Hematopoietic multipotent progenitor cell treated with erythropoietin and hydrocortisone succinate and interleukin-3 and kit ligand, for 6 days (in vitro differentiated cells): ENCODE data around the gene IL6ST.

ENCODE experiments used
- DNase-seq: peaks from one replicate; pipeline ENCODE4 v3.0.0-alpha.2; 2015

IL6ST gene

GRCh38 chr5:55918087-55919035 is 76.4 kb downstream of the IL6ST start:
- DNase-seq, result no peak

GRCh38 chr5:55917402-55918086 is 77.2 kb downstream of the IL6ST start:
- DNase-seq, result no peak

- DNase-seq, result no peak
Observed at GRCh38 chr5:55916986-55917385, 77.8 kb downstream of the IL6ST start.

DNA sequence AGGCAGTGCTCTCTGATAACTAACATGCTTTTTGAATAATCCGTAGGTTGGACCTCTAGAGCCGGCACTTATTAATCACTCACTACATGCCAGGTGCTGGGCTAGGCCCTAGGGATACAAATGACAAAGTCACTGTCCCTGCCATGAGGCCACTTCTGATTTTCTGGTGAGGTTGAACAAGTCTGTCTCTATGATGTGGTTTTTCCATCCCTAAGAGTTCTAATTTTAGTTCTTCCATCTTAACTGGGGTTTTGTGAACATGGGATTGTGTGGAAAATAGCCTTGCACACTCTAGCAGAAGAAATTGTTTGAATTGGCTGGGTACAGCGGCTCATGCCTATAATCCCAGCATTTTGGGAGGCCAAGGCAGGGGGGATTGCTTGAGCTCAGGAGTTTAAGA is 79.0 kb downstream of the IL6ST start:
- no peak for DNase-seq

DNA sequence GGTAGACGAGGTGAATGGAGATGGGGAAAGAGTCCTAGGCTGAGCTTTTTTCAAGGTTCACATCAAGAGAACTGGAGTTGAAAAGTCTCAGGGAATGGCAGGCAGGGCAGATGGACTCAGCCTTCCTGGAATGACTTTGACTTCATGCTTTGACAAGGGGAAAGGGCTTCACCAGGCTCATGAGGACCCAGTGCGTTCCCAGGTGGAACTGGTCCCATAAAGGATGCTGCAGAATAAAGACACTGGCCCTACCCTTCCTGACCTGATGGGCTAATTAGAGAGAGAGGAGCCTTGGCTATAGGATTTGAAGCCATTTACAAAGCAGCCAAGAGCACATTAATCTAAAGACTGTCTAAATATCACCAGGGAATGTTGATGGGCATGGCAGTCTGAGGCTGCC is 79.8 kb downstream of the IL6ST start:
- DNase-seq, result no peak

DNA sequence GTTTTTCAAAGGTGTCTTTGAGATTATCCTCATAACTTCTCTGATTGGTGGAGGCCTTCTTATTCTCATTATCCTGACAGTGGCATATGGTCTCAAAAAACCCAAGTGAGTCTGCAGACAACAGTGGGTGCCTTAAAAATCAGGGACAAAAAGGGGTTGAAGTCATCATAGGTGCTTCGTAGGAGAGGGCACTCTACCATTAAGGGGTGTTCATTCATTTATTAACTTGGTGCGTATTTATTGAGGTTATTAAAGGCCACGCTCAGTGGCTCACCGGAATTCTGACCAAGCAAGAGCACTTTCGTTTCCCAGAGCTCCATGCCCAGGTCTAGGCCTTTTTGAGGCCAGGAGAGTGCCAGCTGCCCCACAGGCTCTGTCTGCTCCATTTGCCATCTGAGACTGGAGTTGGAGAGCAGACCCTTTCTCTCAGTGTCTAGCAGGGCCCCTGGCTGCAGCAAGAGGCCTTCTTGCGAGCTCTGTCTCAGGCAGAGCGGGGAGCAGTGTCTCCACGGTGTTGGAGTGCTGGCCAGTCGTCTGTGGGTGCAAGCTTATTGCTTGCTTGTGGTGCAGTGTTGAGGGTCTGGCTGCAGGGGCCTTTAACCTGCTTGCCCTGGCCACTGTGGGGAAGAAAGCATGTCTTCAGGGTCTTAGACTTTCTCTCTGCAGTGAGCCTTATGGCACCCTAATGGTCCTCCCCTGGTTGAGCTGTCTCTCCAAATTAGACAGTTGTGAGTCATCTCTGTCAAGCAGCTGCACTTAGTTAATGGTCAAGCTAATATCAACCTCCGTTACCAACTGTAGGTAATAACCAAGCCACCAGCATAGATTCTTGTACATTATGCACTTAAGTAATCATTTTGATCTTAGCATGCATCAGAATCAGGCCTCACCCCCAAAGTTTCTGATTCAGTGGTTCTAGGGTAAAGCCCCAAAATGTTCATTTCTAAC is 81.0 kb downstream of the IL6ST start:
- DNase-seq, result no peak

DNA sequence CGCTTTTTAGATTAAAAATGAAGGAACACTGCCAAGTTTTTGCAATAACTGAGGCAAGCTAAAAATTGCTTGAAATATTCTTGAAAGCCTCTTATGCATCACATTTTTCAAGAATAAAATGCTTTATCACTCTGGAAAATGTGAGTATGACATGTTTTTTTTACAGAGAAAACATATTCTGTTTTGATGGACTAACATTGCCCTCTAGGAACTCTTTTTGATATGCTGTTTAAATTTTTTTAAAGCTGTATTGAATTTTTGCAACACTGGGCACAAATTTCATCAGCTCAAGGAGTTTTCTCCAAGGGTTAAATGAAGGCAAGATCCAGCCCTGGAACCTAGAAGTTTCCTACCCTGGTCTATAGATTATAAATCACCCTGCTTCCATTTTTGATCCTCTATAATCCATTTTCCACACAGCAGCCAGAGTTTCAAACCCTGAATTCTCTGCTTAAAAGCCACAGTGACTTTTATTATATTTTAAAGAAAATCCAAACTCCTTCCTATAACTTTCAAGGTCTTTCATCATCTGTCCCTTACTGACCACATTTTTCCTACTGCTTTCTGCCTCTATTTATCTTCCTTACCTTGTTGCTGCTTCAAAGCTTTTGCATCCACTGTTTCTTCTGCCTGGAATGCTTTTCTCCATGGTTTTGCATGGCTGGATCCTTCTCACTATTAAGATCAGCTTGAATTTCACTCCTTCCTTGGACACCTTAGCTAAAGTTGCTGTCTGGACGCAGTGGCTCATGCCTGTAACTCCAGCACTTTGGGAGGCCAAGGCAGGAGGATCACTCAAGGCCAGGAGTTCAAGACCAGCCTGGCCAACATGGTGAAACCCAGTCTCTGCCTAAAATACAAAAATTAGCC is 82.7 kb downstream of the IL6ST start:
- no peak for DNase-seq

- DNase-seq, result no peak
Observed at GRCh38 chr5:55908804-55909203, 86.0 kb downstream of the IL6ST start.

DNA sequence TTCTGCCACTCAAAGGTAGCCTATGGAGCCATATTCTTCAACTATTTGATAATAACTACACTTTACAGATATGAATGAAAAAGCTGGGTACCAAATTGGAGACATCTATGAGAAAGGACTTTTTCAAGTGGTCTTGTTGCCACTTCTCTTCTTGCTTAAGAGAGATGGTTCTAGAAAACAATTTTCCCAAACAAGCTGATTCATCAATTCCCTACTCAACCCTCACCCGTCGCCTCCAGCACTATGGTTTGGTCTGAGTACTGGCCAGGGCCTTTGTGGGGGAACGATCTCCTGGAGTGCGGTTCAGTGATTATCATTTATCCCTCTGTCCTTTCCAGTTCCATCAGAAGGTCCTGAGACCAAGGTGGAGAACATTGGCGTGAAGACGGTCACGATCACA is 86.8 kb downstream of the IL6ST start:
- no peak for DNase-seq

DNA sequence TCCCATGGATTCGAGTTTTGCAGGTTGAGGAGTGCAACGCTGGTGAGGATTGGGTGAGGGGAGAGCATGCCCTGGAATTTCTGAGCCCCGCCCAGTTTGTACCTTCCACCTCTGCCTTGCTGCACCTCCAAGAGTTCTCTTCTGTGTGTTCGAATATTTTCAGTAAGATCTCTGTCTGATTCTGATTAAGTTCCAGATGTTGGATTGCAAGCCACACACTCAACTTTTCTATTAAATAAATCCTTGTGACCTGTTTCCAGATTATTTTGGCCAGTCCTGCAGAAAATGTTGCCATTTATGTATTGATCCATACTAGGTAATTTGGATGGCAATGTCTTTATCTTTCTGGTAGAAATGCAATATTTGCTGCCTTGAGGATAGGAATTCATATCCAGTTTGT is 89.5 kb downstream of the IL6ST start:
- no peak for DNase-seq

DNA sequence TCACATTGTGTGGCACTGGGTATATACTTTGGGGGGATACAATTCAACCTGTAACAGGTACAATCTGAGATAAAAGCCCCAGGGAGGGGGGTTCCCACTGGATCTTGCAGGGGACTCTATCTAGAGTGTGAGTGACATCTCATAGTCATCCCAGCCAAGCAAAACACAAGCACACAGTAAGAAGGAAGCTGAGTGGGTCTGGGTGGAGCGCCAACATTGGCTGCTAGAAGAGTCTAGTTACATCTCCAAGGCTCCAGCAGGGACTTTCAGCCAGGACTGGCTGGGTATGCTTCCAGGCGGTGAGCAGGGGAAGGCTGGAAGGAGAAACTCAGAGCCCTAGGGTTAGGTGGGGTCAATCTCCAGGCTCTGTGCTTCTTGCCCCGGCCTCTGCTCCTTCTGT is 90.6 kb downstream of the IL6ST start:
- no peak for DNase-seq

DNA sequence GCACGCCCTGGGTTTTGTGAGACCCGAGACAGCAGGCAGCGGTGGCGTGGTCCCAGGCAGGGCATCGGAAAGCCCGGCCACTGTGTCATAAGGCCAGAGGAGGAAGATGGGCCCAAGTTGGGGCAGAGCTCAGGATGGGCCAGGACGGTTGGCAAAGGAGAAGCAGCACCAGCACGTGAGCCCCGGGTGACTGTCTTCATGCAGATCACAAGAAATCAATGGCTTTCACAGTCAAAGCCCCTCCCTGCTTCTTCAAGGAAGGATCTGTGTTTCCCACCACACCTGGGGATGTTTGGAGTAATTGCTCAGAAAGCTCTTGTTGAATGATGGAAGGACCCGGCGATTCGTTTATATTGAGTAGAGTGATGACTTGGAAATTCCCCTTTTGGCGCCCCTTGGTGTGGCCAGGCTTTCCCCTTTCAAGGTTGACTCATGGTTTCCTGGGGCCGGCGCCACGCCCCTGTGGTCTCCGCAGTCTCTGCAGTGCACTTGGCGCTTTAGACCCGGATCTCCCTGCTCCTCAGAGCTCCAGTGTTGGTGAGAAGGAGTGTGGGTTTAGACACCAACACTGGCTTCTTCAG is 91.6 kb downstream of the IL6ST start:
- DNase-seq, result peak; percentile 30

- DNase-seq, result no peak
Observed at GRCh38 chr5:55902696-55903095, 92.1 kb downstream of the IL6ST start.

DNA sequence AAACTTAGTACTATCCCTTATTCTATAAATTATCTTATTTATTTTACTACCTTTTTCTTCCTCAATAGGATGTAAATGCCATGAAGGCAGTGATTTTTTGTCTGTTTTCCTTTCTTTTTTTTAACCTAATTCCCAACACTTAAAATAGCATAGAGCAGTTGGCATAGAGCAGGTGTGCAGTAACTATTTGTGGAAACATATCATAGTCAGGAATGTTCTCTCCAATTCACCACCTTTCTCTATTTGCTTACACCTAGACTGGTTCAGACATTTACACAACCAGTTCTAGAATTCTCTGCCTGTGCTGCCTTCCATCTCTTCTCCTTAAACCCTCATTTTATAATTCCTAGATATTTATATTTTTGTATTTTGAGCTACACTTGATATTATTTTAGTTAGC is 94.0 kb downstream of the IL6ST start:
- no peak for DNase-seq

DNA sequence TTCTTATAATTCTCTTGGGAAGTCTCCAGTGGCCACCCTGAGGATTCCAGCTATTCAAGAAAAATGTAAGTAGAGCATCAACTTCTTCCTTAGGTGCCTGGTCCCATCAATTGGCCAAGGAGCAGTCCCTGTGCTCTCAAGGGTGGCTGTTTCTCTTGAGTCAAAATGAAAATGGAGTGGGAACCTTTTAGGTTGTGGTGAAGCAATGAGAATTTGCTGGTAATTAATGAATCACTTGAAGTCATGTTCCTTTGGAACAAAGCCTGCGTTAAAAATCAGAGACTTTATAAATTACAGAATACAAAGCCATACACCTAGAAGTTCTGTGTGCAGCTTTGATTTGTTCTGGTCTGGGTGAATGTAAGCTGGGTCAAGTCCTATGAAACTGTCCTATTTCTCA is 94.7 kb downstream of the IL6ST start:
- DNase-seq, result no peak

- no peak for DNase-seq
Observed at GRCh38 chr5:55899344-55899743, 95.4 kb downstream of the IL6ST start.

- DNase-seq, result no peak
Observed at GRCh38 chr5:55897905-55898304, 96.9 kb downstream of the IL6ST start.

DNA sequence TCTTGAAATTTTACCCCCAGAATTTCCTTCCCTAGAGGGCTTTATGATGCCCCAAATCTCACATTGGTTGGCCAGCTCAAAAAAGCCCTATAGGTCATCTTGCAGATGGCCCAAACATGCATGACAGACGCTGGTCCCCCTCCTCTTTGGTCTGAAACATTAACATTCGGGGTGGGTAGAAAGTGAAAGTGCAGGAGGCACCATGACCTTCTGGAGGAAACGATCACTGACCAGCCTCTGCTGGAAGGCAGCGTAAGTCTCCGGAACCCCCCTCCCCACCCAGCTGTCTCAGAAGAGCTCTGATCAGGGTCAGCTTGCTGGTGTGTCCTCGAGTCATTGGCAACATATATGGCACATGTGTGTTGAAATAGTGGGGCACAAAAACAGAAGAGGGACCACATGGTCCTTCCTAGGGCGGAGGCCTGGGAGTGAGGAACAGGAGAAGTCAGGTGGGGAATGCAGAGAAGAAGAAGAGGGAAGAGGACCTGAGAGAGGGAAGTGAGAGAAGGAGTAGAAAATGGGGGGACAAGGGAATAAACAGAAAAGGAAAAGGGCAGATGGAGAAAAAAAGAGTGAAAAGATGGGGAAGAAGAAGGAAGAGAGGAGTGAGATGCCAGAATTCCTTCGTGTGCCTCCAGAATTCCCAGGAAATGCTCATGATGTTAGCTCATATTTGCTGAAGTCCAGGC is 97.4 kb downstream of the IL6ST start:
- DNase-seq, result no peak

DNA sequence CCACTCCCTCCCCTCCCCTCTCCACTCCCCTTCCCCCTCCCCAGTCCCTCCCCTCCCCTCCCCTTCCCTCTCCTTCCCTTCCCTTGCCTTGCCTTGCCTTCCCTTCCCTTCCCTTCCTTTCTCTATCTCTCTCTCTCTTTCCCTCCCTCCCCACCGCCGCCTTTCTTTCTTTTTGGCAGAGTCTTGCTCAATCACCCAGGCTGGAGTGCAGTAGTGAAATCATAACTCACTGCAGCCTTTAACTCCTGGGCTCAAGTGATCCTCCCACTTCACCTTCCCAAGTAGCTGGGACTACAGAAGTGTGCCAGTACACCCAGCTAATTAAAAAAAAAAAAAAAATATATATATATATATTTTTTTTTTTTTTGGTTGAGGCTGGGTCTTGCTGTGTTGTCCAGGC is 98.1 kb downstream of the IL6ST start:
- no peak for DNase-seq

DNA sequence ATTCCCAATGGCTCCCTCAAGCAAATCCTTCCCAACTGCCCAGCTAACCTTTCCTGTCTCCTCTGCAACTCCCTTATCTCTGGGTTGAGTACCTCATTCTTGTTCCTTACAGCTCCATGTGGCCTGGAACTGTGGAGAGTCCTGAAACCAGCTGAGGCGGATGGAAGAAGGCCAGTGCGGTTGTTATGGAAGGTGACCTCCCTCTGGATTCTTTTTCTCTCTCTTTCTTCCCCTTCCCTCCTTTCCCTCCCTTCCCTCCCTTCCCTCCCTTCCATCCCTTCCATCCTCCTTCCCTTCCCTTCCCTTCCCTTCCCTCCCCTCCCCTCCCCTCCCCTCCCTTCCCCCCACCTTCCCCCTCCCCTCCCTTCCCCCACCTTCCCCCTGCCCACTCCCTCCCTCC is 98.5 kb downstream of the IL6ST start:
- no peak for DNase-seq

GRCh38 chr5:55895346-55895745 is 99.4 kb downstream of the IL6ST start:
- no peak for DNase-seq
